ENCODE measurements around the gene PIP5K1C. TPM values are rescaled to one million over a fixed set of nuclear protein-coding genes. Genes with fewer than 3 reads are reported as not detected.
A peak's percentile ranks its signal among the peaks of the same experiment; 100 is the strongest.
"Not testable (repeated sequence)": the region's sequence is repeated elsewhere in the genome, so short reads cannot be mapped to it uniquely, and the experiment has no call there.

The PIP5K1C gene
- polyA plus RNA-seq, 12 donors, result 16.0 to 30.4 (median 19.9) TPM; not detected in 1

- DNase-seq, result no peak
Observed at GRCh38 chr19:3678188-3678587, 22.1 kb downstream of the PIP5K1C start.

DNA sequence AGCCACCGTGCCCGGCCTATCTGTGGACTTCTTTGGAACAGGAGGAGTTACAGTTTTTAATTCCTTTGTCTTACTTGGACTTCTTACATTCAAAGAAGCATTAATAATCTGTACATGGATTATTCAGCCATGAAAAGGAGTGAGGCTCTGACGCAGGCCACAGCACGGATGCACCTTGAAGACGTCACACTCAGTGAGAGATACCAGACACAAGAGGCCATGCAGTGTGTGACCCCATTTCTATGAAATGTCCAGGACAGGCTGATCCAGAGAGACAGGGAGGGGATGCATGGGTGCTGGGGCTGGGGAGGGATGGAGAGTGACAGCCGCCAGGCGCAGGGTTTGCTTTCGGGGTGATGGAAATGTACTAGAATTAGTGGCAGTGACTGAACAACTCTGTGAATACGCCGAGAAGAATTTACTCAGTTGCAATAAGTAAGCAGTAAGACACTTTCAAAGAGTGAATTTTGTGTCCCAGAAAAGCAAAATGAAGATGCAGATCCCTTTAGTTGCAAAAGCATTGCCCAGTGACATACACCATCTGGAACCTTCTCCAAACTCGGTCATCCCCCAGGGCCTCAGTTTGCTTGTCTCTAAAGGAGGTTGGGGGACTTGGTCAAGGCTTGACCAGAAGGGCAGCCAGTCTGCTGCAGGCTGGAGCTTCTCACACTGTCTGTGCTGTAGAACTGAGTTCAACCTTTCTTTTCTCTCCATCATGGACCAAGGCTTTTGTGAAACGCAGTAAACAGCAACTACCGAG is 25.3 kb downstream of the PIP5K1C start:
- no peak for DNase-seq

DNA sequence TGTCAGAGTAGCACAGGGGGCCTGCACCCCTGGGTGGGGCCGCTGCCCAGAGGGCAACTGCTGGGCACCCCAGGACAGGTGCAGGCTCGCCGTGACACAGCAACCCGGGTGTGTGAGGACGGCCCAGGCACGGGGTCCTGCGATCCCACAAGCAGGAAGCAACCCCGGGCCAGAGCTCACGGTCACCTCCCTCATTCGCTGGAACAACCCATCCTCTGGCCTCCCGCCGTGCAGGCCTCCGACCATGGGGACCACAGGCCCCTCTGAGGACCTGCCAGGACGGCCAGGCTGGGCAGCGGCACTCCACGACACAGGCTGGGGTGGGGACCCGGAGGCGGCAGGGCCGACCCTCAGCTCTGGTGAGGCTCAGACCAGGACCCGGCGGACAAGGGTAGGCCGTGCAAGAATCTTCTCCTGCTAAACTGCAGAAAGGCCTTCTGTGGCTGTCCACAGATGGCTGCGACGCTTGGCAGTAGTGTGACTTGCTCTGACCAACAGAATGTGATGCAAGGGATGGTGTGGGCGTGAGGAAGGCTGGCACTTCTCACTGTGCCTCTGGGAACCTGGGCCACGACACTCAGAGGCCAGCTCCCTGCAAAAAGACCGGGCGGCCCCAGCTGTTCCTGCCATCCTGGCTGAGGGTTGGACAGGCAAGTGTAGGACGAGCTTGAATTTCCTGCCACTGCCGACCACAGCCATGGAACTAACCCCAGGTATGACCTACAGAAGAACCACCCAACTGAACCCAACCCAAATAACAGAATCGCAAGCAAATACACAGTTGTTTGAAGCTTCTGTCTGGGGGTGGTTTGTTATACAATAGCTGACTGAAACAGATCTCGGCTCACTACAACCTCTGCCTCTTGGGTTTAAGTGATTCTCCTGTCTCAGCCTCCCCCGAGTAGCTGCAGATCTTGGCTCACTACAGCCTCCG is 26.5 kb downstream of the PIP5K1C start:
- DNase-seq, result no peak

GRCh38 chr19:3672993-3673392 is 27.3 kb downstream of the PIP5K1C start:
- no peak for DNase-seq

DNA sequence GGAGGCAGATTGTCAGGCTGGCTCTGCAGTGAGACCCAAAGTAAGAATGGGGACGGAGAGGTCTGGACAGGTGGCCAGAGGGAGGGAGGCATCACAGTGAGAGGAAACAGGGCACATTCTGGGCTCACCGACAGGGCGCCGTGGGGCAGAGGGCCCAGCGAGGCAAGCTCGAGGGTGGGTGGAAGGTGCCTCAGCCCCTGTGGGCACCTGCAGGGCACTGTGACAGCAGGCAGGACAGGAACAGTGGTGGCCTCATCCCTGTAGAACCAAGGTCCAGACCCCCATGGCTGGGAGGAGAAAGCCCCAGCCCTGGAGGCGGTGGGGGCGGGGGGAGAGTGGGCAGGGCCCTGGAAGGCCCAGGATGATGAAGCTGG is 27.7 kb downstream of the PIP5K1C start:
- DNase-seq, result no peak

GRCh38 chr19:3671680-3672574 is 28.3 kb downstream of the PIP5K1C start:
- no peak for DNase-seq

DNA sequence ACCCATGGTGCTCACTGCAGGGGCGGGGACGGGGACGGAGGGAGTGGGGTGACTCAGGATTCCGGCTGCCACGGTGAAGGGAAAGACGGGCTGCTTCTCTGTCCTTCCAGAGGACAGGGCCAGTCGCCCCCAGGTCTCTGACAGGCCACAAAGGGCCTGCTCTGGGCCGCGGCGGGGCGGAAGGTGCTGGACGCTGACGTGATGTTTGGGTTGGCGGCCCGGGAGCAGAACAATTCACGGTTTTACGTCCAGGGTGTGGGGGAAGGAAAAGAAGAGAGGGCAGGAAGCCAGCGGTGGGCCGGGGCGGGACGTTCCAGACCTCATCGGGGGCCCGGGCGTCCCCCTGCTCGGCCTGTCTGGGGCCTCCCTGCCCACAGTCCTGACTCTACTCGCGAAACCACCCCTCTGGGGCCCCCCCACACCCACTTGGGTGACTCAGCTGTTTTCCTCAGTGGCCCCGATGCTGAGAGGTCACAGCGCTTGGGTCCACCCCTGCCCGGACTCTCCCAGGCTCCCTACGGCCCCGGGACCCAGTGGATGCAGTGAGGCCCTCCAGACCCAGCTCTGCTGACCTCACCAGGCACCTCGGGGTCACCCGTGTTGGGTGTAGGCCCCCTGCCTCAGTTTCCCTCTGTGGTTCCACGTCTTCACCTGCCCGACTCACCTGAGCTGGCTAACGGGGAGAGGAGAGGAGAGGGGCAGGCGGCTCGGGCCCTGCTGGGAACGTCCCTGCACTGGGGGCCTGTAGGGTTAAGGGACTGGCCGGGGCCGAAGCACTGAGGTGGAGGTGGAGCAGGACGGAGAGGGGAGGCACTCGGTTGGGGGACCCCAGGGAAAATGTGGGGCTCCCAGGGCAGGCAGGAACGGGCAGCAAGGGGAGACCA is 29.2 kb downstream of the PIP5K1C start:
- peak; percentile 76 for DNase-seq

DNA sequence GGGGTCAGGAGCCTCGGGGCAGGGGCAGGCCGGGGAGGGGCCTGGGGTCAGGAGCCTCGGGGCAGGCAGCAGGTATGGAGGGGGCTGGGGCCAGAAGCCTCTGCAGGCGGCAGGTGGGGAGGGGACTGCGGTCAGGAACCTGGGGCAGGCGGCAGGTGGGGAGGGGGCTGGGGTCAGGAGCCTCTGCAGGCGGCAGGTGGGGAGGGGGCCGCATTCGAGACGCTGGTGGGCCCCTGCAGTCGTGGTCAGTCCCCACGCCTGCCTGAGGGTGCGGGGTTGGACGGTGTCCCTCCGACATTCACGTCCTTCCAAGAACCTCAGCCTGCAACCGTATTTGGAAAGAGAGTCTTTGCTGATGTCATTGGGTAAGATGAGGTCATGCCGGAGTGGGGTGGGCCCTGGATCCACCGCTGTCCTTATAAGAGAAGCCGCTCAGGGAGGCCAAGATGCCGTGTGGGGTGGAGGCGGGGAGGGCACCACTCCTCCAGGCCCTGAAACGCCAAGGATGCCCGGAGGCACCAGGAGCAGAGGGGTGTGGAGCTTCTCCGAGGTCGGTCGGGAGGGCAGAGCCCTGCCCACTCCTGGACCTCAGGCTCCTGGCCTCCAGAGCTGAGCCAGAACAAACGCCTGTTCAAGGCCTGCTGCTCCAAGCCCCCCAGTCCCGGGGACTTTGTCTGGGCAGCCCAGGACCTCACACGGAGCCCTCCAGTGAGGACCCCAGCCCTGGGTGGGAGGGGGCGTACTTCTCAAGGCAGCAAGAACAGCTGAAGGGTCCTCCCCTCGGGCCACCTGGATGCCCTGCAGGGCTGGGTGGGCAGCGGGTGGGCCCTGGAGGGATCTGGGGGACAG is 30.1 kb downstream of the PIP5K1C start:
- peak; percentile 83 for DNase-seq

GRCh38 chr19:3669082-3669946 is 31.0 kb downstream of the PIP5K1C start:
- DNase-seq, result no peak

- no peak for DNase-seq
Observed at GRCh38 chr19:3668331-3669081, 31.8 kb downstream of the PIP5K1C start.

- DNase-seq, result no peak
Observed at GRCh38 chr19:3667766-3668165, 32.5 kb downstream of the PIP5K1C start.

- DNase-seq, result no peak
Observed at GRCh38 chr19:3667037-3667638, 33.1 kb downstream of the PIP5K1C start.

DNA sequence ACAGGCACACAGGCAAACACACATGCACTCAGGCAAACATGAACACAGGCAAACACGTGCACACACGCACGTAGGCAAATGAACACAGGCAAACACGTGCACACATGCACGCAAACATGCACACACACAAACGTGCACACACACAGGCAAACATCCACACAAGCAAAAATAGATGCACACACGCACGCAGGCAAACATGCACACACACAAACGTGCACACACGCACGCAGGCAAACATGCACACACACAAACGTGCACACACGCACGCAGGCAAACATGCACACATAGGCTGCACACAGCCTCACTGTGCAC is 33.8 kb downstream of the PIP5K1C start:
- not testable (repeated sequence) for DNase-seq

DNA sequence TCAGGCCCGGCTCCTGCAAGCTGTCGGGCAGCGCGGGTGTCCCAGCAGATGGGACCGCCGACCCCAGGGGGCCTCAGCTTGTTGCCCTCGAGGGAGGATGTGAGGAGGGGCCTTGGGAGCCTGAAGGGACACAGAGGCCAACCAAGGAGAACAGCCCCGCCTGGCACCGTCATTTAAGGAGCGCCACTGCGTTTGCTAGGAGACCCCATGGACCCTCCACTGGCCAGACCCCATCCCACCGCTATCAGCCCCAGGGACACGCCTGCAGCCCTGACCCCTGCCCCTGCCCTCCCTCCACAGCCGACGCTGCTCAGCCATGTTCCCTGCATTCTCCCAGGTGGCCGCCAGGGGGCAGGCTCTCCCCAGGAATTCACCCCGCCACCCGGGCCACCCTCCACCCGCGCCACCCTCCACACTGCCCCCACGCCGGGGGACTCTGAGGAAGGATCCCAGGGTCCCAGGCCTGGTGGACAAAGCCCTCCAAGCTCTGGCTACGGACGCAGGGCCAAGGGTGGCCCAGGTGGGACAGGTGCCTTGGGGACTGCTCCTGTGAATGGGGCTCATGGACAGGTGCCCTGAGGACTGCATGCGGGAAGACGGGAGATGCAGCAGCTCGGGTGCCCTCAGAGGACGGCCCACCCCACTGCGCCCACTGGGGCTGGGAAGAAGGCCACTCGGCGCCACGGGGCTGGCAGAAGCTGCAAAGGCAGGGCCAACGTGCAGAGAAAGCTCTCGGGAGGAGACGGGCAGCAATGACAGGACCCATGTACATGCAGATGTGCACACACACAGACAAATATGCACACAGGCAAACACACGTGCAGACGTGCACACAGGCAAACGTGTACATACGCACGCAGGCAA is 34.4 kb downstream of the PIP5K1C start:
- DNase-seq, result peak; percentile 61

GRCh38 chr19:3664879-3665642 is 35.2 kb downstream of the PIP5K1C start:
- no peak for DNase-seq

DNA sequence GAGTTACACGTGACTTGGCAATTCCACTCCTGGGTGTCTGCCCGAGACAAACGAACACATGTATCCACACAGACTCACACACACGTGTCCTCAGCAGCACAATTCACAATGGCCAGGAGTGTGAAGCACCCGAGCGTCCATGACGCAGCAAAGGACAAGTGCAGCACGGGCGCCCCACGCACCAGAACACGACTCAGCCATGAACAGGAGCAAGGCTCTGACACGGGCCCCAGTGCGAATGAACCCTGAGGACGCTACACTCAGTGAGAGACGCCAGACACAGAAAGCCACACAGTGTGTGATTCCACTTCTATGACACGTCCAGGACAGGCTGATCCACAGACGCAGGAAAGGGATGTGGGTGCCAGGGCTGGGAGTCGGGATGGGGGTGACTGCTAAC is 36.4 kb downstream of the PIP5K1C start:
- DNase-seq, result no peak

All from muscle of arm (tissue), 12 donors.